Natural killer cell treated with Interleukin-12 subunit alpha and Interleukin-12 subunit beta and Interleukin-15 and Interleukin-18, amount 100 ng/mL, for 72 hours (primary cell): Measurements from ENCODE around the gene GRK6. TPM values are rescaled to one million over a fixed set of nuclear protein-coding genes. Genes with fewer than 3 reads are reported as not detected.

ENCODE experiments used
- ATAC-seq, 2 donors: fragments of 150-1000 bp; cut with Tn5 transposase in 1 of 2; sonication (Bioruptor Pico), chemical (Tn5 transposase) in 1 of 2; 2 replicates each; pipeline ENCODE4 v1.10.0; 2021
- DNase-seq: peaks from one replicate; pipeline ENCODE4 v3.0.0; 2022; ENCODE audit warnings: low spot score
- H3K27ac Mint-ChIP-seq, 2 donors: 1 replicate in 1 of 2; 2 replicates in 1 of 2; pipeline ENCODE4 v1.8.0; 2022; ENCODE audit warnings: mixed read lengths in 2 of 2, mild to moderate bottlenecking in 1 of 2, moderate library complexity in 1 of 2
- H3K27me3 Mint-ChIP-seq, 2 donors: 1 replicate in 1 of 2; 2 replicates in 1 of 2; pipeline ENCODE4 v1.8.0; 2022; ENCODE audit warnings: mixed read lengths in 2 of 2
- H3K36me3 Mint-ChIP-seq: one replicate; pipeline ENCODE4 v1.8.0; 2022; ENCODE audit warnings: mixed read lengths
- H3K4me1 Mint-ChIP-seq, 2 donors: 1 replicate in 1 of 2; 2 replicates in 1 of 2; pipeline ENCODE4 v1.8.0; 2022; ENCODE audit warnings: low read depth in 2 of 2, mixed read lengths in 2 of 2, mild to moderate bottlenecking in 1 of 2
- H3K4me3 Mint-ChIP-seq: one replicate; pipeline ENCODE4 v1.8.0; 2022; ENCODE audit warnings: mixed read lengths
- H3K9me3 Mint-ChIP-seq: 2 replicates; pipeline ENCODE4 v1.8.0; 2022; ENCODE audit warnings: mixed read lengths
- total RNA-seq, 2 donors: library from RNA; stranded (reverse); gene quantifications; one replicate each; pipeline ENCODE4 v1.2.3, GENCODE V29; 2022

GRK6 gene
- total RNA-seq, 2 donors from 2014 or later: 58.1 to 113 TPM

GRCh38 chr5:177425801-177426565 is 493 bp upstream of the GRK6 start:
- H3K36me3 Mint-ChIP-seq: no peaks in the 10 kb centered on the region
- H3K4me3 Mint-ChIP-seq: peak overlapping the region; percentile 88
- DNase-seq: peak; percentile 100
- H3K27me3 Mint-ChIP-seq: no peaks in the 10 kb centered on the region
- ATAC-seq: peak; percentile 91 to 92
- peaks cover 43 to 53% of the 10 kb centered on the region in 2 donors for H3K4me1 Mint-ChIP-seq
- no peaks in the 10 kb centered on the region for H3K9me3 Mint-ChIP-seq
- peak overlapping the region; percentile 92 for H3K27ac Mint-ChIP-seq

- ATAC-seq: no peak
- no peaks in the 10 kb centered on the region for H3K27me3 Mint-ChIP-seq
- H3K4me3 Mint-ChIP-seq: peak overlapping the region; percentile 90
- no peak for DNase-seq
- H3K27ac Mint-ChIP-seq: peak overlapping the region; percentile 92
- peaks cover 53 to 65% of the 10 kb centered on the region in 2 donors for H3K4me1 Mint-ChIP-seq
- H3K36me3 Mint-ChIP-seq: no peaks in the 10 kb centered on the region
- H3K9me3 Mint-ChIP-seq: no peaks in the 10 kb centered on the region
Observed at GRCh38 chr5:177427211-177427822, 841 bp downstream of the GRK6 start.

- DNase-seq: no peak
Observed at GRCh38 chr5:177427919-177428573, 1.6 kb downstream of the GRK6 start.

GRCh38 chr5:177428574-177429217 is 2.2 kb downstream of the GRK6 start:
- peak overlapping the region; percentile 90 for H3K4me3 Mint-ChIP-seq
- no peaks in the 10 kb centered on the region for H3K36me3 Mint-ChIP-seq
- ATAC-seq: no peak
- peaks cover 58 to 65% of the 10 kb centered on the region in 2 donors for H3K4me1 Mint-ChIP-seq
- no peaks in the 10 kb centered on the region for H3K27me3 Mint-ChIP-seq
- DNase-seq: no peak
- H3K27ac Mint-ChIP-seq: peak overlapping the region; percentile 92
- H3K9me3 Mint-ChIP-seq: no peaks in the 10 kb centered on the region

More at GRCh38 chr5:177427919-177428573, 1.6 kb downstream of the GRK6 start:
- no peaks in the 10 kb centered on the region for H3K36me3 Mint-ChIP-seq
- H3K4me3 Mint-ChIP-seq: peak overlapping the region; percentile 90
- H3K27ac Mint-ChIP-seq: peak overlapping the region; percentile 92
- no peak for ATAC-seq
- H3K4me1 Mint-ChIP-seq: peaks cover 55 to 65% of the 10 kb centered on the region in 2 donors
- H3K27me3 Mint-ChIP-seq: no peaks in the 10 kb centered on the region
- no peaks in the 10 kb centered on the region for H3K9me3 Mint-ChIP-seq

- H3K9me3 Mint-ChIP-seq: no peaks in the 10 kb centered on the region
- peak overlapping the region; percentile 92 for H3K27ac Mint-ChIP-seq
- H3K36me3 Mint-ChIP-seq: no peaks in the 10 kb centered on the region
- H3K4me3 Mint-ChIP-seq: peak overlapping the region; percentile 90
- no peaks in the 10 kb centered on the region for H3K27me3 Mint-ChIP-seq
- ATAC-seq (peak; percentile 49 to 68), DNase-seq (peak; percentile 95)
- peaks cover 57 to 61% of the 10 kb centered on the region in 2 donors for H3K4me1 Mint-ChIP-seq
Observed at GRCh38 chr5:177429248-177430040, 3.0 kb downstream of the GRK6 start.

- Mint-ChIP-seq H3K4me3 (peak overlapping the region; percentile 90), H3K27me3 (no peaks in the 10 kb centered on the region), H3K4me1 (peaks cover 55% of the 10 kb centered on the region in 2 donors), H3K9me3 (no peaks in the 10 kb centered on the region), H3K27ac (peak overlapping the region; percentile 92), H3K36me3 (no peaks in the 10 kb centered on the region)
- ATAC-seq (no peak), DNase-seq (no peak)
Observed at GRCh38 chr5:177430140-177430951, 3.9 kb downstream of the GRK6 start.

GRCh38 chr5:177430972-177431316 is 4.5 kb downstream of the GRK6 start:
- no peak for ATAC-seq
- no peaks in the 10 kb centered on the region for H3K9me3 Mint-ChIP-seq
- H3K4me1 Mint-ChIP-seq: peaks cover 49 to 51% of the 10 kb centered on the region in 2 donors
- DNase-seq: no peak
- H3K27ac Mint-ChIP-seq: peak overlapping the region; percentile 92
- H3K27me3 Mint-ChIP-seq: no peaks in the 10 kb centered on the region
- H3K4me3 Mint-ChIP-seq: peak overlapping the region; percentile 90
- no peaks in the 10 kb centered on the region for H3K36me3 Mint-ChIP-seq

GRCh38 chr5:177431317-177432142 is 5.1 kb downstream of the GRK6 start:
- no peak for DNase-seq
- peak overlapping the region; percentile 92 for H3K27ac Mint-ChIP-seq
- H3K4me1 Mint-ChIP-seq: peaks cover 46 to 51% of the 10 kb centered on the region in 2 donors
- H3K9me3 Mint-ChIP-seq: no peaks in the 10 kb centered on the region
- ATAC-seq: peak in 1 of 2 donors; percentile 39
- peak overlapping the region; percentile 90 for H3K4me3 Mint-ChIP-seq
- no peaks in the 10 kb centered on the region for H3K27me3 Mint-ChIP-seq
- peaks cover under 1% of the 10 kb centered on the region for H3K36me3 Mint-ChIP-seq

GRCh38 chr5:177432143-177432838 is 5.8 kb downstream of the GRK6 start:
- no peaks in the 10 kb centered on the region for H3K27me3 Mint-ChIP-seq
- H3K4me3 Mint-ChIP-seq: no peak overlapping the region
- peaks cover 44 to 52% of the 10 kb centered on the region in 2 donors for H3K4me1 Mint-ChIP-seq
- peak overlapping the region; percentile 64 to 92 for H3K27ac Mint-ChIP-seq
- H3K9me3 Mint-ChIP-seq: no peaks in the 10 kb centered on the region
- no peak for DNase-seq
- H3K36me3 Mint-ChIP-seq: peaks cover 5% of the 10 kb centered on the region
- ATAC-seq: no peak

- H3K9me3 Mint-ChIP-seq: no peaks in the 10 kb centered on the region
- ATAC-seq: no peak
- H3K27ac Mint-ChIP-seq: peak overlapping the region; percentile 21 to 28
- DNase-seq: no peak
- H3K4me1 Mint-ChIP-seq: peaks cover 38 to 47% of the 10 kb centered on the region in 2 donors
- no peaks in the 10 kb centered on the region for H3K27me3 Mint-ChIP-seq
- H3K4me3 Mint-ChIP-seq: no peak overlapping the region
- H3K36me3 Mint-ChIP-seq: peaks cover 5% of the 10 kb centered on the region
Observed at GRCh38 chr5:177432839-177433657, 6.6 kb downstream of the GRK6 start.
